Prostate gland (tissue), 2 donors: ENCODE data around the gene ACYP1.

Experiments
- CTCF ChIP-seq, 4 experiments: fragments of 200-600 bp in 2 of 4; fragments of 450-650 bp in 2 of 4; sonication (generic) in 2 of 4; IDR thresholded peaks; 1 replicate in 3 of 4; 2 replicates in 1 of 4; pipeline ENCODE4 v1.5.1; 2016 to 2019; ENCODE audit warnings: antibody characterized with exemption in 4 of 4, mild to moderate bottlenecking in 2 of 4, moderate library complexity in 2 of 4
- POLR2A ChIP-seq: fragments of 450-650 bp; IDR thresholded peaks from one replicate; pipeline ENCODE4 v1.6.1; 2016; ENCODE audit warnings: antibody characterized with exemption, mild to moderate bottlenecking
- POLR2AphosphoS5 ChIP-seq: sonication (generic); formaldehyde crosslinking; IDR thresholded peaks from one replicate; pipeline ENCODE4 v1.6.1; 2017; ENCODE audit warnings: antibody characterized with exemption

- TF ChIP-seq CTCF (IDR thresholded peaks at IDR 0.05) (no peak), POLR2A (no peak), POLR2AphosphoS5 (no peak)
Observed at GRCh38 chr14:75049136-75049535, 14.7 kb downstream of the ACYP1 start.
